GM12874 (cell line): ENCODE results near the gene LMBR1.

Source experiments
- CTCF ChIP-seq: IDR thresholded peaks from 2 replicates; pipeline ENCODE4 v1.5.1; 2011; ENCODE audit warnings: low read depth, mild to moderate bottlenecking, control low read depth, low read length, moderate library complexity; ENCODE audit not compliant: insufficient read depth

The LMBR1 gene

GRCh38 chr7:156889746-156890145 is 3.2 kb downstream of the LMBR1 start:
- no peak for TF ChIP-seq CTCF

- TF ChIP-seq CTCF: no peak
Measured at GRCh38 chr7:156889089-156889488, 3.9 kb downstream of the LMBR1 start.

GRCh38 chr7:156886020-156886795 is 6.8 kb downstream of the LMBR1 start:
- no peak for TF ChIP-seq CTCF

GRCh38 chr7:156881679-156882078 is 11.3 kb downstream of the LMBR1 start:
- no peak for TF ChIP-seq CTCF

GRCh38 chr7:156875766-156876165 is 17.2 kb downstream of the LMBR1 start:
- no peak for TF ChIP-seq CTCF

GRCh38 chr7:156865493-156865892 is 27.5 kb downstream of the LMBR1 start:
- TF ChIP-seq CTCF: no peak

- TF ChIP-seq CTCF: no peak
Measured at GRCh38 chr7:156861212-156861611, 31.8 kb downstream of the LMBR1 start.

GRCh38 chr7:156858523-156858922 is 34.5 kb downstream of the LMBR1 start:
- TF ChIP-seq CTCF: no peak
